ENCODE data around the gene GIMAP7. TPM values are rescaled to one million over a fixed set of nuclear protein-coding genes. Genes with fewer than 3 reads are reported as not detected.
"Not testable (repeated sequence)": the region's sequence is repeated elsewhere in the genome, so short reads cannot be mapped to it uniquely, and the experiment has no call there.

Gene GIMAP7
- polyA plus RNA-seq, 1 donor from 2014 or later, result not detected

- no peaks in the 10 kb centered on the region for H4K20me1 ChIP-seq (ENCODE audit: insufficient read depth)
- no peaks in the 10 kb centered on the region for H3K27me3 ChIP-seq (ENCODE audit: insufficient read depth, low read depth, low read length)
- no peaks in the 10 kb centered on the region for H3K9me3 ChIP-seq (ENCODE audit: low read length)
- no peaks in the 10 kb centered on the region for H3K79me2 ChIP-seq (replicated peaks; ENCODE audit: insufficient read depth, low read length)
- H3K4me2 ChIP-seq (ENCODE audit: low read length), result no peak overlapping the region
- no peak overlapping the region for H2AFZ ChIP-seq (ENCODE audit: low read depth, low read length)
- H3K9me2 ChIP-seq (ENCODE audit: insufficient read depth, low read length), result no peaks in the 10 kb centered on the region
- H3K36me3 ChIP-seq (ENCODE audit: insufficient read depth, low read length), result no peaks in the 10 kb centered on the region
- H3K4me3 ChIP-seq (ENCODE audit: low read length), result no peak overlapping the region
- H3F3A ChIP-seq (ENCODE audit: insufficient read depth, low read length, poor library complexity, severe bottlenecking), result no peaks in the 10 kb centered on the region
- H3K9ac ChIP-seq (ENCODE audit: low read length), result no peak overlapping the region
- H3K27ac ChIP-seq (ENCODE audit: low read length), result no peak overlapping the region
- TF ChIP-seq MXI1 (conservative IDR thresholded peaks at IDR 0.05; ENCODE audit: poor library complexity, severe bottlenecking) (no peak), SMC3 (conservative IDR thresholded peaks at IDR 0.05; ENCODE audit: poor library complexity) (no peak), EZH2 (IDR thresholded peaks at IDR 0.05; ENCODE audit: borderline replicate concordance, insufficient read depth, low read length, poor library complexity, severe bottlenecking) (no peak), EP300 (conservative IDR thresholded peaks at IDR 0.05; ENCODE audit: poor library complexity, severe bottlenecking) (no peak), REST (IDR thresholded peaks at IDR 0.05; ENCODE audit: borderline replicate concordance) (no peak), TAF1 (IDR thresholded peaks at IDR 0.05; ENCODE audit: low read depth) (no peak), POLR2AphosphoS5 (IDR thresholded peaks at IDR 0.05) (no peak), RAD21 (conservative IDR thresholded peaks at IDR 0.05) (no peak)
- TF ChIP-seq, protein P1, sequence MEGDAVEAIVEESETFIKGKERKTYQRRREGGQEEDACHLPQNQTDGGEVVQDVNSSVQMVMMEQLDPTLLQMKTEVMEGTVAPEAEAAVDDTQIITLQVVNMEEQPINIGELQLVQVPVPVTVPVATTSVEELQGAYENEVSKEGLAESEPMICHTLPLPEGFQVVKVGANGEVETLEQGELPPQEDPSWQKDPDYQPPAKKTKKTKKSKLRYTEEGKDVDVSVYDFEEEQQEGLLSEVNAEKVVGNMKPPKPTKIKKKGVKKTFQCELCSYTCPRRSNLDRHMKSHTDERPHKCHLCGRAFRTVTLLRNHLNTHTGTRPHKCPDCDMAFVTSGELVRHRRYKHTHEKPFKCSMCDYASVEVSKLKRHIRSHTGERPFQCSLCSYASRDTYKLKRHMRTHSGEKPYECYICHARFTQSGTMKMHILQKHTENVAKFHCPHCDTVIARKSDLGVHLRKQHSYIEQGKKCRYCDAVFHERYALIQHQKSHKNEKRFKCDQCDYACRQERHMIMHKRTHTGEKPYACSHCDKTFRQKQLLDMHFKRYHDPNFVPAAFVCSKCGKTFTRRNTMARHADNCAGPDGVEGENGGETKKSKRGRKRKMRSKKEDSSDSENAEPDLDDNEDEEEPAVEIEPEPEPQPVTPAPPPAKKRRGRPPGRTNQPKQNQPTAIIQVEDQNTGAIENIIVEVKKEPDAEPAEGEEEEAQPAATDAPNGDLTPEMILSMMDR (IDR thresholded peaks at IDR 0.05; ENCODE audit: poor library complexity, severe bottlenecking), result no peak
Measured at GRCh38 chr7:150481186-150481920, 33.3 kb upstream of the GIMAP7 start.

- TF ChIP-seq RAD21 (conservative IDR thresholded peaks at IDR 0.05) (no peak), EP300 (conservative IDR thresholded peaks at IDR 0.05; ENCODE audit: poor library complexity, severe bottlenecking) (no peak), POLR2AphosphoS5 (IDR thresholded peaks at IDR 0.05) (no peak), TAF1 (IDR thresholded peaks at IDR 0.05; ENCODE audit: low read depth) (no peak), MXI1 (conservative IDR thresholded peaks at IDR 0.05; ENCODE audit: poor library complexity, severe bottlenecking) (no peak), EZH2 (IDR thresholded peaks at IDR 0.05; ENCODE audit: borderline replicate concordance, insufficient read depth, low read length, poor library complexity, severe bottlenecking) (no peak), REST (IDR thresholded peaks at IDR 0.05; ENCODE audit: borderline replicate concordance) (no peak), SMC3 (conservative IDR thresholded peaks at IDR 0.05; ENCODE audit: poor library complexity) (no peak)
- TF ChIP-seq, protein P1 (IDR thresholded peaks at IDR 0.05; ENCODE audit: poor library complexity, severe bottlenecking), result no peak
- no peaks in the 10 kb centered on the region for H3K9me2 ChIP-seq (ENCODE audit: insufficient read depth, low read length)
- H3K27ac ChIP-seq (ENCODE audit: low read length), result no peak overlapping the region
Measured at GRCh38 chr7:150481922-150482321, 32.8 kb upstream of the GIMAP7 start.

GRCh38 chr7:150483514-150483913, 31.2 kb upstream of the GIMAP7 start:
- H3K27ac ChIP-seq (ENCODE audit: low read length); H3K36me3 ChIP-seq (ENCODE audit: insufficient read depth, low read length); H3K4me2 ChIP-seq (ENCODE audit: low read length); H3K9me3 ChIP-seq (ENCODE audit: low read length); H4K20me1 ChIP-seq (ENCODE audit: insufficient read depth); H3F3A ChIP-seq (ENCODE audit: insufficient read depth, low read length, poor library complexity, severe bottlenecking); H2AFZ ChIP-seq (ENCODE audit: low read depth, low read length); H3K9me2 ChIP-seq (ENCODE audit: insufficient read depth, low read length); H3K79me2 ChIP-seq (replicated peaks; ENCODE audit: insufficient read depth, low read length); H3K27me3 ChIP-seq (ENCODE audit: insufficient read depth, low read depth, low read length); H3K9ac ChIP-seq (ENCODE audit: low read length); H3K4me3 ChIP-seq (ENCODE audit: low read length): not testable (repeated sequence)

More at GRCh38 chr7:150481922-150482321, 32.8 kb upstream of the GIMAP7 start:
- Histone ChIP-seq H3K27me3 (ENCODE audit: insufficient read depth, low read depth, low read length) (no peaks in the 10 kb centered on the region), H2AFZ (ENCODE audit: low read depth, low read length) (no peak overlapping the region), H3K4me2 (ENCODE audit: low read length) (no peak overlapping the region), H4K20me1 (ENCODE audit: insufficient read depth) (no peaks in the 10 kb centered on the region), H3K79me2 (replicated peaks; ENCODE audit: insufficient read depth, low read length) (no peaks in the 10 kb centered on the region), H3K9ac (ENCODE audit: low read length) (no peak overlapping the region), H3K4me3 (ENCODE audit: low read length) (no peak overlapping the region), H3K36me3 (ENCODE audit: insufficient read depth, low read length) (no peaks in the 10 kb centered on the region), H3K9me3 (ENCODE audit: low read length) (no peaks in the 10 kb centered on the region), H3F3A (ENCODE audit: insufficient read depth, low read length, poor library complexity, severe bottlenecking) (no peaks in the 10 kb centered on the region)
